ENCODE measurements around the gene CCDC12.

CCDC12 gene

DNA sequence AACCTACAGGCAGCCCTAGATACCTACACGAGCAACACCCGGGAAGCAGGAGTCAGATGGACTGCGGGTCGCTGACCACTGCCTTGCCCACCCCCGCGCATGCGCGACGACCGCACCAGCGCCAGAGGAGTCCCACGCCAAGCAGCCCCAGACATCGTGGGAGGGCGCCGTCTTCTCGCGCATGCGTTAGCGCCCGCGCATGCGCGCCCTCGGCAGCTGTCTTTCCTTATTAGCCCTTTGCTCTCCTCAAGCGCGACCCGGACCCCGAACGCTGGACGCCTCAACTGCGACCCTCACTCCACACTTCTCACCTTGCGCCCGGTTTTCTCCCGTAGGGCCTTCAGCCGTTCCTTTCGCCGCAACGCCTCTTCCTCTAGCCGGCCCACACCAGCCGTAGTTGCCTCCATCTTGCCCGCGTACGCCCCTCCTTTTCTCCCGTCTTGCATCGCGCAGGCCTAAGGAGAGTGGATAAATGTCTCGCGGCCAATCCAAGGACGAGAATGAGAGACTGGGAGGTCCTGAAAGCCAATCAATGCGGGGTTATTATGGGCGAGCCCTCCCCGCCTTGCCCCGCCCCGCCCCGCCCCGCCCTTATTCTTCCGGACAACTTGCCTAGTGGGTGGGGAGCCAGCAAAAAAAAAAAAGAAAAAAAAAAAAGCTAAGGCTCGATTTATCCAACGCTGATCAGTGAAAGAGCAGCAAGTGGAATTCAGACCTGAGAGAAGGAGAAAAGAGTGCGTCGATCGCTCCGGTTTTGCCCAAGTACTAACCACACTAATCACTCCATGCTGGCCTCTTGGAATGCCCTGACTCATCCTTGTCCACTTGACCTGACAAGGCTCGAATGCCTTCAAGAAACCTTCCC lies at the start of gene CCDC12:
Gene CCDC12 (minus strand): TSS at position 420 of the 865 bp plus-strand sequence. CDS start 13 bp downstream, at position 407.
- peak; percentile 99 for DNase-seq

DNA sequence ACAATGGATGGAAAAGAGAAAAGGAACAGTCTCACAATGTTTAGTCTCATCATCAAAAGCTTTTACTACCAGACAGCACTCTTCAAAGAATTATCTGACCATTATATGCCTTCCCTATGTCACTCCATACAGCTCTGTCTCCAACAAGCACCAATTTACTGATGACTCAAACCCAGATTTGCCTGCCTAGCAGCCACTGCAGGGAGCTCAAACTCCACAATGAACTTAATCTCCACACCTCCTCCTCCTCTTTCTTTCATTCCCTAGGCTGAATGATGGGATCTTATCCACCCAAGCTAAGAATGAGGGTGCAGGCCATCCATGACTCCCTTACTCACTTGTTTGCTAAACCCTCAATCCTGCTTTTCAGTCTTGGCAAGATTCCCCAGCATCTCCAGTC lies 48.4 kb upstream of the CCDC12 start:
- DNase-seq: peak; percentile 37

DNA sequence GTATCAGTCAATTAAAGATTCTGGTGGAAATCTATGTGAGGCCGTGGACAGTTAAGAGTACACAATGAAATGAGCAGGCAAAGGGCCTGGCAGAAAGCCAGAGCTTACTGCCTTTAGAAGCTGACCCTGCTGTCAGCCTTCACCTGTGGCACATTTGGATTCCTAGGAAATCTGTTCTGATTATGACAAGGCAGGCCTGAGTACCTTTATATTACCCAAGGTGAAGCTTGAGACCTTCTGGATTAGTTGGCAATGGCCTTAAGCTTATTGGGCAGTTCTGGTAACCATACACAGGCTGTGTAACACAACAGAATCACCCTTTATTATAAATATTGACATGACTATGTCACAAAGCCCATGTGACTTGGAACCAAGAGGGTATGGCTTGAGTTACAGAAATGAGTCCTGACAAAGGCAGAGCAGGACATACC lies 46.1 kb upstream of the CCDC12 start:
- no peak for DNase-seq

DNA sequence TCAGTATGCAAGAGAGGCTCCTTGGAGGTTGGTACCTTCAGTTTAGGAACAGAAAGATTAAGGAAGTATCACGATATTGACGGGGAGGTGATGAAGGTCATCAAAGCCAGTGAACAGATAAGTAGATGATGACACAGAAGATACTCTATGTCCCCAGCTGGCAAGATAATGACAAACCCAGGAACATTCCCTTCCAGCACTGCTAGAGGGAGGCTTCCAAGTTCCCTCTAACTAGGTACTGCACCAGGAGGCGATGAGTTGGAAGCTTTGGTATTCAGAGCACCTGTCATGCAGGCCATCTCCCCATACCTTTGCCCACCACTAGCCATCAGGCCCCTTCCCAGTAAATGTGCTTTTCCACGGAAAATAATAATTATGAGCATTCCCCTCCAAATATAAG lies 43.8 kb upstream of the CCDC12 start:
- no peak for DNase-seq

DNA sequence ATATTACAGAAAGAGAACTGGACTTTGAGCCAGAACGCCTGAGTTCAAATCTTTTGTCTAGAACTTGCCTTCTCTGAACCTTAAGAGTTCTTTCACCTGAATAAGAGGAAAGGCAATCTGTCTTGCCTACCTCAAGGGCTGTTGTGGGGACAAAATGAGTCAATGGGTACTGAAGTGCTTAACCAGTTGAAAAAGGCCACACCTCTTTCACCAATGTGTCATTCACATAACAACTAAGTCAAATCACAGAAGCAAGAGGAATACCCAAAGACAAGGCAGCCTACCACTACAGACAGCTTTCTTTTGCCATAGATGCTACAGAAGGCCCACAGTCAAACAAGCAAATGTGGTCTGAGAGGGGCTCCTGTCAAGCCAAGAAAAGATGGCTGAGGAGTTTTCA lies 42.7 kb upstream of the CCDC12 start:
- DNase-seq: no peak

DNA sequence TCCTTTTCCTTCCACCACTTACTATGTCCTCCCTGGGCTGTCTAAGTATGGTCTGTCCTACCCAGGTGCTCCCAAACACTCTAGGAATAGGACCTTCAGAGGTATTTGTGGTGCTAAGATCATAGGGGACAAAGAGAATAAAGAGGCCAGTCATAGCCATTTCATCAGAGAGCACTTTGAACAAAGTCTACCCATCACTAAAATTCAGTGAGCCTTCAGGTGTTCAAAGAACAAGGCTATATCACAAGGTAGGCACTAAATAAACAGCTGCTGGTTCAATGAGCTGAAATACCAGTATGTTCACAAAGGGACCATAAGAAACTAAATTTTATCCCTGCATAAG lies 41.7 kb upstream of the CCDC12 start:
- no peak for DNase-seq

DNA sequence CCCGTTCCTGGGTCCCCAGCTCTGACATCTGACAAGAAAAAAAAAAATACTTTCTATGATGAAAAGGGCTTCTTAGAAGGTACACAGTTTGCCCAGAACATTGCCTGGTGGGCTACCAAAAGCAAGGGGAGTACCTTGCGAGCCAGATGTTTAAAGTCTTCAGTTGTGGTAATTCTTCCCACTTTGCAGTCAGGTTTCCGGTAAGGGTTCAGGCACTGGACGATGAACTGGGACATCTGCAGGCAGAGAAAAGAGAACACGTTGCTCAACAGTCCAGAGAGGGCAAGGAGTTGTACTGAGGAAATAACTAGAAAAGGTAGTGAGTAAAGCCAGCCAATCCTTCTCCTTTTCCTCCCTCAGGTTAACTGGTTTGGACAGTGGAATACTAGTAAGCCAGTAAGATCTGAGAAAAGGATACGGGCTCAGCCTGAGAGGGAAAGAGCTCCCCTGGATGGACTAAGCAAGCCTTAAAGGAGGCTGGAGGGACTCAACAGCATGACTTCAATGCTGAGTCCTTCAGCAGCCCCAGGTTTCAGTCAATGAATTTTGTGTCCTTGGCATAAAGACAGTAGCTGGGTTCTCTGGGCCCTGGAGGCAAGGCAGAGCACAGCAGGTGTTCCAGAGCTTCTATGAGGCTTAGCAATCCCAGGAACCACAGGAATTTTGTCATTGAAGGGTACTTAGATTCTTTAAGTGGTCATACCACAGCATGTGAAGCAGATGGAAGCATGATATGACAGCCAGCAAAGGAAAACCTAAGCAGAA lies 41.1 kb upstream of the CCDC12 start:
- peak; percentile 57 for DNase-seq

DNA sequence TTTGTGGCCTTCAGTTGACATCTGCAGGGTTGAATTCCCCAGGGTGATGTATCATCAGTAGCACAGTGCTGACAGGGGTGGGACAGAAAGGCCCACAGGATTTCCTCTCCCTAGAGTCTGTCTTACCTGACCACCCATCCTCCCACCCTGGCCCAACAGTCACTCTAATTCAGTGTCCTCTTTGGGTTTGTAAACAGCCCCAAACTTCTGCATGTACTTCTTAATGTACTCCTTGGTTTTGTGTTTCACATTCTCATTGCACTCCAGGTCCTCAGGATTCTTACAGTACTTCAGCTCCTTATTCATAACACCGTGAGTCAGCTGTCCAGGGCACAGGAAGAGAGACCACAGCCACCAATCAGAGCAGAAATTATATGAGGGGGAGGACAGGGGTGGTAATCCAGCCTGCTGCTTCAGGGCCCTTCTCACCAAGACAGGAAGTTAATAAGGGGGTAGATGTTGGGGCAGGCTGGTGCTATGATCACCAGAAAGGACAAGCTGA lies 40.4 kb upstream of the CCDC12 start:
- DNase-seq: peak; percentile 89

DNA sequence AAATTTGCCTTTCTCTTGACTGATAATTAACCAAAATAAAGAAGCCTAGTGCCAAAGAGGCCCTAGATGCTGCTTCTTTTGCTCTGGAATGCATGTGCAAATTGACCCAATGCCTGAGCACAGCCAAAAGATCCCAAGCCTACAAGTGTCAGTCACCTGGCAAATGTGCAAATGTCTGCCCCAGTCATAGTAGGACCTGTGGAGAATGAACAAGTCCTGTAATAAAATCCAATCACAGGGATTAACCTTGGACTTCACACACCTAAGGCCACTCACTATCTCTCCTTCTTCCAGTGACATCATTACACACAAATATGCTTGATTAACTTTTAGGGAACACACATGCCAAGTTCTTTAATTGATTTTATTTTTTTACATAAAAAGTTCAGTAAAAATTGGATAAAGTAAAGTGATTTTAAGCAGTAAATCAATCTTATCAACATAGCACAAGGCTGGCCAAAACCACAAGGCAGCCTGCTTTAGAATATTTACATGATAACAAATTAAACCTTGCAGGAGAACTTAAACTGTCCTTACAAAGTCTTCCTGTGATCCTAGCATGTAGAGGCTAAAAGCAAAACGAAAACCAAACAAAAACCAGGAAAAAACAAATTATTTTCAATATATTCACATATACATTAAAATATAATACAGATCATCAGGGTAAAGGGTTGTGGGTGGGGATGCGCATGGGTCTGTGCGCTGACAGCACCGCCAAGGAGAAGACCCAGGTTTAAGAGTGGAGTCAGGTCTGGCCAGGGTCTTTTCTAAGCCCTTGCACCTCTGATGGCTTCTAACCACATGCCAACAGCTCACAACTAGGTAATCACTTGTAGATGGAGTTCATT lies 39.8 kb upstream of the CCDC12 start:
- DNase-seq: no peak

DNA sequence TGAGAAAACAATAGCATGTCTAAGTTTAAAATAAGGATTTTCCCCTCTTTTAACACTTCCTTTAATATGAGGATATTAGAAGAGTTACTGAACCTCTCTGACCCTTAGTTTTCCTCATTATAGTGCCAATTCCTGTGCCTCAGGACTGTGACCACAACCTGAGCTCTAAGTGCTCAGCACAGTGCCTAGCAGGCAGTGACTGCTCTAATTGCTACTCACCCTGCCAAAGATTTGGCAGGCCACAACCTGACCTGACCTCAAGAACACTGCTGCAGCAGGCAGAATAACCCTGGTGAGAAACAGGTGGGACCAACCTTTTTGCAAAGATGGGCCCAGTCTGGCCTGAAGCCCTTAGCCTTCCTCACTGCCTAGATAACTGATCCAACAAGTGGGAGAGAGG lies 38.6 kb upstream of the CCDC12 start:
- DNase-seq: no peak

DNA sequence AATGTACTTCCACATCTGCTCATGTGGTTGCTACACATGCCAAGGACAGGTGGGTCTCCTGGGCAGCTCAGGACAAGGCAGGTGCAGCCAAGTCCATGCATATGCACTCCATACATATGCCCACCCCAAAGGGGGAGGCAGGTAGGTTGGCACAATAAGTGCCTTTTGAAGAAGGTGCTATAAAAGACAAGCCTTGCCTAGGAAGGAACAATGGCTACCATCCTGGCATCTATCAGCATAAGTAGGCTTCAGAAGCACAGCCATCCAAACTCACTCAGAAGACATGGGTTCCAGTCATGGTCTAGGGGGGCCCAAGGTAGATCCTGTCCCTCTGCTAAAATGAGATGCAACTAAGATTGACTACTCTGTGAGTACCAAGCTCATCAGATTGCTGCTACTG lies 37.5 kb upstream of the CCDC12 start:
- DNase-seq: no peak

DNA sequence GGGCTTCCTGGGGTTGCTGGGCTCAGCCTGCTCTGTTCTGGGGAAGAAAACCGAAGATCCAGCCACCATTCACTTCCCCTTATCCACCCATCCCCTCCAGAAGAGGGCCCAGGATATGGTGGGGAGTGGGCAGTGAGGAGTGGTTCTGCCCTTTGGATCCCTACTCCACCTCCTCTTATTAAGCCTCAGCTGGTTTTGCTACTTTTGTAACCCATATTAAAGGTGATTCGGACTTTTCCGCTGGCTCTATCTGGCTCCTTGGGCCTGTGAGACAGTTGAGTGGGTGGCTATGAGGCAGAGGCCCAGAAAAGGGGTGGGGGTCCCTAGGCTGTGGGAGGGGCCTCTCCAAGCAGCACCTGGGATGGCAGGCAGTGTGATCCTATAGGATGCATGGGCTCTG lies 36.7 kb upstream of the CCDC12 start:
- no peak for DNase-seq

DNA sequence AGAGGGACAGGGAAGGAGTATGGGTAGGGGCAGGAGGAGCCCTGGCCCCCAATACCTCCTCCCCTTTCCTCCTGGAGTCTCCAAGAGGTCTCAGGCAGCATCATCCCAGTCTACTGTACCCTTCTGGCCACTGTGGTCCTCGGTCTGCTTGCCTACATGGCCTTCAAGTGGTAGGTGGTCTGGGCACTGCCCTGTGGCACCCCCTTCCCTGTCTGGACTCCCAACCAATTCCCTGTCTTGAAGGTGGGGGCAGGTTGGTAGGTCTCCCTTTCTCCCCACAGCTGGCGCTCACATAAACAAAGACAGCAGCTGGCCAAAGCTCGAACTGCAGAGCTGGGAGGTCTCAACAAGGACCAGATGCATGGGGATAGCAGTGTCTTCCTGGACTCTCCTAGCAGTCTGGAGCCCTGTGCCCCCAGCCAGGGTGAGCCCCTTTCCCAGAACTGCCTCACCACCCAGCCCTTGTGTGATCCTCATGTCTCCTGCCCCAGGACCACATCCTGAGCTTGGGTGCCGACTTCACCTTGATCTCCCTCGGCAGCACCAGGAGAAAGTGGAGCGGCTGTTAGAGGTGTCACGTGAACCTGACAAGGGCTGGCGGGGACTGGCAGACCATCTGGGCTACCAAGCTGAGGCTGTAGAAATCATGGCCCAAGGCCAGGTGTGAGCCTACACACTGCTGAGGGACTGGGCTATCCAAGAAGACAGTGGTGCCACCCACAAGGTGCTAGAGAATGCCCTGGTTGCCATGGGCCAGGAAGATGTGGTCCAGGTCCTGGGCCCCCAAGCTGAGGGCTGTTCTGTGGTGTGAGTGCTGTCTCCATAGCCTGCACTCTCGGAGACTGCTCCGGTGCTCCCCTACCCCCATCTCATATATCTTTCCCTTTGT lies 36.0 kb upstream of the CCDC12 start:
- DNase-seq: no peak

DNA sequence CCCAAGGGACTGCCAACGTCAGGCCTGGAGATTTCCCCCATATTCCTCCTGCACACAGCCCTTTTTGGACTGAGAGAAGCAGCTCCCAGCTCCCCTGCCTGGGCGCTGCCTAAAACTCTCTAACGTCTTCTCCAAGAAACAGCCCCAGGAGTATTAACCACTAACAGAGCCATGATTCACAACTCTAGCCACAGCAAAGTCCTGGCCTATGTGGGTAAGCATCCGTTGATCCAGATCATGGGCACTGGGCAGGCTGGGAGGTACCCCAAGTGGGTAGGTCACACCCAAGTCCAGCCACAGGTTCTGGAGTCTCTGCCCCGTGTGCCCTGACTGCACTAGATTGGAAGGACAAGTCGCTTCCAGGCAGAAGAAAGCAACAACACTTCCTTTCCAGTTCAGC lies 34.8 kb upstream of the CCDC12 start:
- DNase-seq: no peak

DNA sequence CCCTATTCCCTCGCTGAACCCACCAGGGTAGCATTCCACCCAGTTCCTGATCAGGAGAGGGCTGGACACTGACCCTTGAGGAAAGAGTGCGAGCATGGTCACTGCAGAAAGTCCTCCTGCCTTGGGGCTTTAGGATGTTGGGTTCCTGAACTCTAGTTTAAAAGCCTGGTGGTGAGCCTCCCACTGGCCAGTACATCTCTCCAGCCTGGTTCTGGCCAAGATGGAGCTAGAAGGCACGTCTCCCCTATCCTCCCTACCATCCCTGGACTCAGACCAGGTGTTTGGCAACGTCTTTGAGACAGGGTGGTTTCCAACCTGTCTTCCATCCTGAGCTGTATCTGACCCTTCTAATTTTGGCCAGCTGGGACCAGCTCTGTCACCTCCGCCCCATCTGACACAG lies 34.4 kb upstream of the CCDC12 start:
- DNase-seq: no peak

DNA sequence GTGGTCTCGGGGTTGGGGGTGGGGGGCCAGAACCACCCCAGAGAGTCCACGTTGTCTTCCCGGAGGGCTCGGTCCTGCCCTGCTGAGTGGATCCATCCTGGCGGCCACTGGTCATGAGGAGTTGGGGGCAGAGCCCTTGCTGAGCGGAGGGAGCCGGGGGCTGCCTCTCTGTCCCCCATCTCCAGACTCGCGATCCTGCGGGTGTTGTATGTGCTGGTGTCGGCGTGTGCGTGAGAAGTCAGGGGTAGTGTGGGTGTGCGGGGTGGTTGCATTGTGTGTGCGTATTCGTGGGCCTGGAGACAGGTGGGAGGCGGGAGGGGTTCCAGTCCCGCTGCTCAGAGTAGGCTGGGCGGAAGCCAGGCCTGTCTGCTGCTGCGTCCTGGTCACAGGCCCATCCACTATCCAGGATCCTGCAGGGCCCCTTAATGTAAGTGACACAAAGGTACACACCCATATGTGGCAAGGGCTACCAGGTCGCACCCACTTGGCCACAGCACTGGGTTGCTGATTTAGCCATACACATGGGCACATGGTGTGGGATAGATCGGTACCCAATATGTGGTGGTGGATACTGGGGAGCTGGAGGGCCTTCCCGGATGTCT lies 33.7 kb upstream of the CCDC12 start:
- no peak for DNase-seq

DNA sequence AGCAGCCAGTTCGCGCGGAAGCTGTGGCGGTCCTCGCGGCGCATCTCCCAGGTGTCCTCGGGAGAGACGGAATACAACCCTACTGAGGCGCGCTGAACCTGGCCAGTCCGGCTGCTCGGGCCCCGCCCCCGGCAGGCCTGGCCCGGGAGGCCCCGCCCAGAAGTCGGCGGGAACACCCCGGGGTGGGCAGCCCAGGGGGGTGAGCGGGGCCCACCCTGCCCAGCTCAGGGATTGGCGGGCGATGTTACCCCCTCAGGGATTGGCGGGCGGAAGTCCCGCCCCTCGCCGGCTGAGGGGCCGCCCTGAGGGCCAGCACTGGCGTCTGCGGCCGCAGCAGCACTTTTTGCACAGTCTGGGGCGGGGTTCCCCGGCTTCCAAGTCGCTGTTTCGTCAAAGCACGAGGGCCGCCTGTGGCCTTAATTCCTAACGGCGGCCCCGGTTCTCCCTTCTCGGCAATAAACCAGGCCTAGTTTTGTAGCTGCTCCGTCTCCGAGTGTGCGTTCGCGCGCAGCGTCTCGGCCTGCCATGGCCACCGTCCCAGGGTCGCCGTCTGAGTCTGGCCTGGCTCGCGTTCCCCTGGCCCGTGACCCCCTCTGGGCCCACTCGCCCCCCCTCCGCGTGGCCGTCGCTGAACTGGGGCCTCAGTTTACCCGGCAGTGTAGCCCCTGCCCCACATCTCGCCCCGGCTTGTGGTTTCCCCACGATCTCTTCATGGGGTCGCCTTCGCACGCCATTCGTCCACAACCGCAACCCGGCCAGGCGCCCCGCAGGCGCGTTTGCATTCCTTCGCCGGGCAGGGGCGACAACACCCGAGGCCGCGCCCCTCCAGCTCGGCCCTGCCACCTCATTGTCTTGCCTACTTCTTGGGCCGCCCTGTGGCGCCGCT lies 32.9 kb upstream of the CCDC12 start:
- peak; percentile 94 for DNase-seq

DNA sequence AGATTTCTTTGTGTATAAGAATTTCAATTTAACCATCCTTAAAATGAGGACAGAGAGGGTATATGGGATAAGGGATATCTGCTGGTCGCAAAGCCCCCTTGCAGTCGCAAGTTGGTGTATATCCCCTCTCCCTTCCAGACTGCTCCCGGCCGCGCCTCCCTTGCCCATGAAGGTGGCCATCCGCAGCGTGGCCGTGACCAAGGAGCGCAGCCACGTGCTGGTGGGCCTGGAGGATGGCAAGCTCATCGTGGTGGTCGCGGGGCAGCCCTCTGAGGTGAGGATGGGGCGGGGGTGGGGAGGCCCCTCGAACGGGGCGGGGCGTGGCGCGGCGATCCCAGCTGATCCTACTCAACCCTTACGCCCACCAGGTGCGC lies 32.3 kb upstream of the CCDC12 start:
- no peak for DNase-seq

DNA sequence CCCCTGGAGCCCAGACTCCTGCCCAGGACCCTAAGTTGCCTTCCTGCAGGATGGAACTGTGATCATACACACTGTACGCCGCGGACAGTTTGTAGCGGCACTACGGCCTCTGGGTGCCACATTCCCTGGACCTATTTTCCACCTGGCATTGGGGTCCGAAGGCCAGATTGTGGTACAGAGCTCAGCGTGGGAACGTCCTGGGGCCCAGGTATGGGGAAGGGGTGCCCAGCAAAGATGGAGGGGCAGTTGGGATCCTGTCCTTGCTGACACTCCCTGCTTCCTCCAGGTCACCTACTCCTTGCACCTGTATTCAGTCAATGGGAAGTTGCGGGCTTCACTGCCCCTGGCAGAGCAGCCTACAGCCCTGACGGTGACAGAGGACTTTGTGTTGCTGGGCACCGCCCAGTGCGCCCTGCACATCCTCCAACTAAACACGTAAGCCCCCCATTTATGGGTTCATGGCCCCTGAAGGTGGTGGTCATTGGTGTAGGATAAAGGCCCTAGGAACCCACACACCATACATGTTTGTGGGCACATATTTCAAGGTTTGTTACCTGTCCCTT lies 31.8 kb upstream of the CCDC12 start:
- DNase-seq: no peak

DNA sequence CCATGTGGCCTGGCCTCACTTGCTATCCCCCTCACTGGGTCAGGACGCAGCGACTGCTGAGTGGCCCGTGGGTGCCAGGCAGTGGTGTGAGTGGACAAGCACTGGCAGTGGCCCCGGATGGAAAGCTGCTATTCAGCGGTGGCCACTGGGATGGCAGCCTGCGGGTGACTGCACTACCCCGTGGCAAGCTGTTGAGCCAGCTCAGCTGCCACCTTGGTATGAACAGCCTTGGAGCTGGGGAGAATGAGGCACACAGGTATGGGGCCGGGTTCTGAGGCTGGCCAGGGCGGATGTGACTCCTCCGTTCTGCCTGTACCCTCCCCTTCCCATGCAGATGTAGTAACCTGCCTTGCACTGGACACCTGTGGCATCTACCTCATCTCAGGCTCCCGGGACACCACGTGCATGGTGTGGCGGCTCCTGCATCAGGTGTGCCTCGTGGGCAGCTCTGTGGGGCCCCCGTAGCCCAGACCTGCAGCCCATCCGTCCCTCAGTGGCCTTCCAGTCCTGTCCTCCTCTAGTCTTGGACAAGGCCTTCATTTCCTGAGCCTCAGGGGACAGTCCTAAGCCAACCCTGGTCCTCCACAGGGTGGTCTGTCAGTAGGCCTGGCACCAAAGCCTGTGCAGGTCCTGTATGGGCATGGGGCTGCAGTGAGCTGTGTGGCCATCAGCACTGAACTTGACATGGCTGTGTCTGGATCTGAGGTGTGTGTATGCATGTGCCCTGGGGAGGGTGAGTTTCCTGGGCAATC lies 31.1 kb upstream of the CCDC12 start:
- no peak for DNase-seq

Measured in fibroblast of skin of right quadriceps (primary cell).